SU-DHL-6 (cell line): ENCODE data around the gene CATSPERD.

Experiments
- H2AFZ ChIP-seq: fragments of 200-600 bp; sonication (generic); 2 replicates; pipeline ENCODE4 v1.6.1; 2014; ENCODE audit warnings: low read depth, mild to moderate bottlenecking, moderate library complexity, mixed read lengths, antibody characterized with exemption, low read length; ENCODE audit not compliant: severe bottlenecking
- H3F3A ChIP-seq: fragments of 200-600 bp; shearing (Covaris generic); 2 replicates; pipeline ENCODE4 v1.6.0; 2016; ENCODE audit warnings: antibody characterized with exemption, mild to moderate bottlenecking; ENCODE audit not compliant: insufficient read depth
- H3K27ac ChIP-seq: fragments of 200-600 bp; sonication (generic); 2 replicates; pipeline ENCODE4 v1.5.1; 2016; ENCODE audit warnings: low read depth, mild to moderate bottlenecking, low read length, moderate library complexity, mixed read lengths
- H3K27me3 ChIP-seq: fragments of 200-600 bp; sonication (generic), shearing (Covaris generic); 2 replicates; pipeline ENCODE4 v1.6.0; 2014; ENCODE audit warnings: mild to moderate bottlenecking, low read length
- H3K36me3 ChIP-seq: fragments of 200-600 bp; sonication (generic); 2 replicates; pipeline ENCODE4 v1.6.1; 2014; ENCODE audit warnings: mild to moderate bottlenecking, low read length, mixed read lengths
- H3K4me2 ChIP-seq: fragments of 300-600, 200-600 bp; shearing (Covaris generic), sonication (generic); 2 replicates; pipeline ENCODE4 v1.6.0; 2014; ENCODE audit warnings: low read length, low read depth, mild to moderate bottlenecking; ENCODE audit not compliant: poor library complexity, severe bottlenecking
- H3K4me3 ChIP-seq: fragments of 200-600 bp; sonication (generic); 2 replicates; pipeline ENCODE4 v1.5.1; 2014; ENCODE audit warnings: antibody characterized with exemption, low read length, mild to moderate bottlenecking, mixed read lengths; ENCODE audit not compliant: insufficient read depth, poor library complexity, severe bottlenecking
- H3K79me2 ChIP-seq: fragments of 200-600 bp; sonication (generic); 2 replicates; pipeline ENCODE4 v1.6.1; 2014; ENCODE audit warnings: mild to moderate bottlenecking, low read length, moderate library complexity; ENCODE audit not compliant: insufficient read depth
- H3K9ac ChIP-seq: fragments of 200-600 bp; sonication (generic); 2 replicates; pipeline ENCODE4 v1.7.0; 2014; ENCODE audit warnings: mild to moderate bottlenecking, low read length
- H3K9me2 ChIP-seq: fragments of 200-600 bp; sonication (generic); replicated peaks from 2 replicates; pipeline ENCODE4 v1.6.1; 2014; ENCODE audit warnings: low read length; ENCODE audit not compliant: insufficient read depth
- H3K9me3 ChIP-seq: fragments of 200-600 bp; sonication (generic); 2 replicates; pipeline ENCODE4 v1.6.1; 2014; ENCODE audit warnings: low read length, mixed read lengths; ENCODE audit not compliant: insufficient read depth
- H4K20me1 ChIP-seq: fragments of 200-600 bp; sonication (generic); 2 replicates; pipeline ENCODE4 v1.6.1; 2014; ENCODE audit warnings: low read depth, mild to moderate bottlenecking, antibody characterized with exemption, low read length, moderate library complexity, mixed read lengths
- EZH2phosphoT487 ChIP-seq: fragments of 200-600 bp; sonication (generic), shearing (Covaris generic); conservative IDR thresholded peaks from 2 replicates; pipeline ENCODE4 v1.6.1; 2018; ENCODE audit warnings: mild to moderate bottlenecking, antibody characterized with exemption, low read length, moderate library complexity, mixed read lengths
- TF ChIP-seq, protein P1 (sequence below): fragments of 200-600 bp; sonication (generic); IDR thresholded peaks from one replicate; pipeline ENCODE4 v1.5.1; 2017; ENCODE audit warnings: antibody characterized with exemption, mild to moderate bottlenecking, low read length, moderate library complexity; ENCODE audit not compliant: insufficient read depth, poor library complexity, severe bottlenecking

Gene CATSPERD

DNA sequence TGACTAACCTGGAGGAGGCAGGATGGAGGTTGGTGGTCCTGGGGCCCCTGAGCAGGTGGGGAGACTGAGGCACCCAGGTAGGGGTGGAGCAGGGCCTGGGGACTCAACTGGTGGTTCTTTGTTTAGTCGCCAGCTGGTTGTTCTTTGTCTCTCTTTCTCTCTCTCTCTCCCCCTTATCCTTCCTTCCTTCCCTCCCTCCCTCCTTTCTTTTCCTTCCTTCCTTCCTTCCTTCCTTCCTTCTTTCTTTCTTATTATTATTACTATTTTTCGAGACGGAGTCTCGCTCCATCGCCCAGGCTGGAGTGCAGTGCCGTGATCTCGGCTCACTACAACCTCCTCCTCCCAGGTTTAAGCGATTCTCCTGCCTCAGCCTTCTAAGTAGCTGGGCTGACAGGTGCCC lies 77.8 kb downstream of the CATSPERD start:
- Histone ChIP-seq H3K9ac (no peak overlapping the region), H3K9me3 (no peaks in the 10 kb centered on the region), H3K79me2 (no peaks in the 10 kb centered on the region), H3K4me3 (no peak overlapping the region), H3K27ac (no peak overlapping the region), H3K4me2 (no peak overlapping the region), H3K27me3 (no peaks in the 10 kb centered on the region), H3K9me2 (no peaks in the 10 kb centered on the region), H4K20me1 (no peaks in the 10 kb centered on the region), H2AFZ (no peak overlapping the region), H3F3A (no peaks in the 10 kb centered on the region), H3K36me3 (no peaks in the 10 kb centered on the region)
- TF ChIP-seq, protein P1, sequence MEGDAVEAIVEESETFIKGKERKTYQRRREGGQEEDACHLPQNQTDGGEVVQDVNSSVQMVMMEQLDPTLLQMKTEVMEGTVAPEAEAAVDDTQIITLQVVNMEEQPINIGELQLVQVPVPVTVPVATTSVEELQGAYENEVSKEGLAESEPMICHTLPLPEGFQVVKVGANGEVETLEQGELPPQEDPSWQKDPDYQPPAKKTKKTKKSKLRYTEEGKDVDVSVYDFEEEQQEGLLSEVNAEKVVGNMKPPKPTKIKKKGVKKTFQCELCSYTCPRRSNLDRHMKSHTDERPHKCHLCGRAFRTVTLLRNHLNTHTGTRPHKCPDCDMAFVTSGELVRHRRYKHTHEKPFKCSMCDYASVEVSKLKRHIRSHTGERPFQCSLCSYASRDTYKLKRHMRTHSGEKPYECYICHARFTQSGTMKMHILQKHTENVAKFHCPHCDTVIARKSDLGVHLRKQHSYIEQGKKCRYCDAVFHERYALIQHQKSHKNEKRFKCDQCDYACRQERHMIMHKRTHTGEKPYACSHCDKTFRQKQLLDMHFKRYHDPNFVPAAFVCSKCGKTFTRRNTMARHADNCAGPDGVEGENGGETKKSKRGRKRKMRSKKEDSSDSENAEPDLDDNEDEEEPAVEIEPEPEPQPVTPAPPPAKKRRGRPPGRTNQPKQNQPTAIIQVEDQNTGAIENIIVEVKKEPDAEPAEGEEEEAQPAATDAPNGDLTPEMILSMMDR = no peak
- TF ChIP-seq EZH2phosphoT487 = no peak

DNA sequence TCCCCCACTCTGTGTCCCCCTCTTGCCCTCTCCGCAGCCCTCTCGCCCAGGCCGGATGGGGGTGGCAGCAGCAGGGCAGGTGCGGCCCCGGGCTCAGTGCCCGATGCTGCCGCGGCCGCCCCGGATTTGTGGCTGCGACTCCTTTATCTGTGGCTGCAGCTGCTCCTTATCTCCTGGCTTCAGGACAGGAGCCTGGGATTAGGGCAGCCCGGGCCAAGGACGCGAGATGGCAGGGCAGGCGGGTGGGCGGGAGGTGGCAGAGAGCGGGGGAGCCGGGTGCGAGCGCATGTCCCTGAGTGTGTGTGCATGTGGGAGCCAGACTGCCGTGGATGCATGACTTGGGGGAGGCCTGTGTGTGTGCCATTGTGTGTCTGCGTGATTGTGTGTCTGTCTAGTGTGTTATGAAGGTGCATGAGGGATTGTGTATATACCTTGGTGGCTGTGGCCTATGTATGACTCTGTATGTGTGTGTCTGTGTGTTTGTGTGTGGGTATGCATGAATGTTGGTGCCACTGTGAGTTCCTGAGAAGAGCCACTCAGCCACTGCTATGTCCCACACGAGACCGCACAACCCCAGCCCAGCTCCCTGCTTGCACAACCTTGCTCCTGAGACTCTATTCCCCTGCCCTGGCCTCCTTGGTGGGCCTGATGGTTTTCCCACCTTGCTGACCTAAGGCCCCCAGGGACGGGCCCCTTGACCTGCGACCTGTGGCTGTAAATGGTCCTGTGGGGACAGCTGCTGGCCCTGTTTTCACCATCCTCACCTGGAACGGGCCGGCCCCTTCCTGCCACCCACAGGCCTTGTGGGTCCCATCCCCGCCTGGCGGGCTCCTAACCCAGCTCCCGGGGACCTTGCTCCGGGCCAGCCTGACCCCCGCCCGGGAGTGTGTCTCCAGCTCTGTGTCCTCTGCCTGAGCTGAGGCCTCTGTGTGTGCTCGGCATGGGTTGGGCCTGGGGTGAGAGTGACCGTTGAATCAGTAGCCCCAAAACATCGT lies 79.1 kb downstream of the CATSPERD start:
- H3F3A ChIP-seq = no peaks in the 10 kb centered on the region
- no peaks in the 10 kb centered on the region for H3K79me2 ChIP-seq
- no peaks in the 10 kb centered on the region for H3K9me3 ChIP-seq
- H3K27ac ChIP-seq = no peak overlapping the region
- H3K9me2 ChIP-seq = no peaks in the 10 kb centered on the region
- TF ChIP-seq, protein P1 = no peak
- TF ChIP-seq EZH2phosphoT487 = no peak
- H3K9ac ChIP-seq = no peak overlapping the region
- H3K27me3 ChIP-seq = no peaks in the 10 kb centered on the region
- H3K36me3 ChIP-seq = no peaks in the 10 kb centered on the region
- no peak overlapping the region for H3K4me2 ChIP-seq
- H4K20me1 ChIP-seq = no peaks in the 10 kb centered on the region
- no peak overlapping the region for H2AFZ ChIP-seq
- no peak overlapping the region for H3K4me3 ChIP-seq

DNA sequence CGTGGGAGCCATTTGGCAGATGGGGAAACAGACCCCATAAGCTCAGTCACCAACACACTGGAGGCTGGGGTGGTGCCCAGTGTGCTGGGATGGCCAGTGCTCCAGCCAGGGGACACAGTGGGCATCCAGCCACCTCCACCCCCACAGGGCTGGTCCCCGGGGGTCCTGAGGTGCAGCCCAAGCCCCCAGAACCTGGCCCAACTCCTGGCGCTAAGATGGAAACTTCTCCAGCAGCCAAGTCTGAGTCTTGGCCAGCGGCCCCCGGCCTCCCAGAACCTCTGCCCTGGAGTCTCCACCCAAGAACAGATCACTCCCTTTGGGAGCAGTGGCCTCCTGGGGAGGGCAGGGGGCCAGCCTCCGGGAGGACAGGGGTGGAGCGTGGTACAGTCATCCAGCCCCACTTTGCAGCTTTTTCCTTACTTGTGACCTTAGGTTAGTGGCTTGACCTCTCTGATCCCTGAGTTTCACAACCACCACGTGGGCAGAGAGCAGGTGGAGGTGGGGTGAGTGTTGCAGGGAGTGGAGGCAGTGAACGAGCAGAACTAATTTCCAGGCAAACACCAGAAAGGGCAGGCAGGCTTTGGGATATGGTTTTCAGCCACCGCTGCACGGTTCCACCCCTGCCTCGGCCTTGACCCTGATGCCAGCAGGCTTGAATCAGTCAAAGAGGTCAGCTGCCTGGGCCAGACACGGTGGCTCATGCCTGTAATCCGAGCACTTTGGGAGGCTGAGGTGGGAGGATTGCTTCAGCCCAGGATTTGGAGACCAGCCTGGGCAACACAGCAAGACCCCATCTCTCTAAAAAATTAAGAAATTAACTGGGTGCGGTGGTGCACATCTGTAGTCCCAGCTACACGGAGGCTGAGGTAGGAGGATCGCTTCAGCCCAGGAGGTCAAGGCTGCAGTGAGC lies 80.2 kb downstream of the CATSPERD start:
- H3K4me2 ChIP-seq = no peak overlapping the region

More for the DNA sequence above, 80.2 kb downstream of the CATSPERD start:
- Histone ChIP-seq H4K20me1 (no peaks in the 10 kb centered on the region), H3K36me3 (no peaks in the 10 kb centered on the region), H3K27ac (no peak overlapping the region), H3K27me3 (no peaks in the 10 kb centered on the region), H3K9ac (no peak overlapping the region), H3K9me3 (no peaks in the 10 kb centered on the region), H3F3A (no peaks in the 10 kb centered on the region), H3K79me2 (no peaks in the 10 kb centered on the region), H3K4me3 (no peak overlapping the region), H2AFZ (no peak overlapping the region), H3K9me2 (no peaks in the 10 kb centered on the region)
- TF ChIP-seq, protein P1 = no peak
- TF ChIP-seq EZH2phosphoT487 = no peak
